Tibial nerve (tissue), 4 donors: Measurements from ENCODE around the gene SSH2.
"Not testable (repeated sequence)": the region's sequence is repeated elsewhere in the genome, so short reads cannot be mapped to it uniquely, and the experiment has no call there.

Experiments used
- CTCF ChIP-seq, 5 experiments: fragments of 200-600 bp in 3 of 5; fragments of 450-650 bp in 2 of 5; sonication (generic) in 3 of 5; IDR thresholded peaks; one replicate each; pipeline ENCODE4 v1.5.1; 2016 to 2019; ENCODE audit warnings: antibody characterized with exemption in 5 of 5, mild to moderate bottlenecking in 3 of 5, moderate library complexity in 2 of 5
- EP300 ChIP-seq, 2 donors: sonication (generic); formaldehyde crosslinking; IDR thresholded peaks; one replicate each; pipeline ENCODE4 v1.6.1; 2017; ENCODE audit warnings: antibody characterized with exemption in 2 of 2, mild to moderate bottlenecking in 1 of 2
- POLR2A ChIP-seq, 2 donors: fragments of 450-650 bp; IDR thresholded peaks; one replicate each; pipeline ENCODE4 v1.6.1; 2017; ENCODE audit warnings: antibody characterized with exemption in 2 of 2, mild to moderate bottlenecking in 2 of 2, moderate library complexity in 2 of 2

- not testable (repeated sequence) for TF ChIP-seq POLR2A, CTCF, EP300 (IDR thresholded peaks at IDR 0.05)
These were observed 204.6 kb downstream of the SSH2 start for GRCh38 chr17:29725408-29725807.
